GM18858 (cell line): ENCODE measurements around the gene C7orf57.

Experiments used
- ATAC-seq: cut with Tn5 transposase; IDR thresholded peaks from one replicate; pipeline ENCODE4 v1.9.1; 2021; ENCODE audit not compliant: unreplicated experiment

C7orf57 gene

DNA sequence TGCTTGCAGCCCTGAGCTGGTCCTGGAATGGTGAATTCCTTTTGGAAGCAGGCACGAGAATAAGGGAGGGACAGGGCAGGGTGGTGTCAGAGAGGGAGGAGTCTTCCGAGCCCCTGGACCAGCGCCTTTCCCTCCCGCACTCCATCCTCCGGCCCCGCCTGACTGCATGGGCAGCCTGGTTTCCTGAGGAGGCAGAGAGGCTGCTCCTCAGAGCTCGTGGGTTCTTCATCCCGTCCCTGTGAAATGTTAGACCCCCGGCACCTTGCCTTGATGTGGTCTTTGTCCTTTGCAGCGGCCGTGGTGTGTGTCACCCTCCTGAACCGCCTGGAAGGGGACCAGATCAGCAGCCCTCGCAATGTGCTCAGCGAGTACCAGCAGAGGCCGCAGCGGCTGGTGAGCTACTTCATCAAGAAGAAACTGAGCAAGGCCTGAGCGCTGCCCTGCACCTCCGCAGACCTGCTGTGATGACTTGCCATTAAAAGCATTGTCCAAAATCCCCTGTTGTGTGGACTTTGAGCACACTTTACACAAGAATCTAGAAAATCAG, 72.7 kb downstream of the C7orf57 start:
- no peak for ATAC-seq

GRCh38 chr7:48108959-48109847, 73.9 kb downstream of the C7orf57 start:
- no peak for ATAC-seq

DNA sequence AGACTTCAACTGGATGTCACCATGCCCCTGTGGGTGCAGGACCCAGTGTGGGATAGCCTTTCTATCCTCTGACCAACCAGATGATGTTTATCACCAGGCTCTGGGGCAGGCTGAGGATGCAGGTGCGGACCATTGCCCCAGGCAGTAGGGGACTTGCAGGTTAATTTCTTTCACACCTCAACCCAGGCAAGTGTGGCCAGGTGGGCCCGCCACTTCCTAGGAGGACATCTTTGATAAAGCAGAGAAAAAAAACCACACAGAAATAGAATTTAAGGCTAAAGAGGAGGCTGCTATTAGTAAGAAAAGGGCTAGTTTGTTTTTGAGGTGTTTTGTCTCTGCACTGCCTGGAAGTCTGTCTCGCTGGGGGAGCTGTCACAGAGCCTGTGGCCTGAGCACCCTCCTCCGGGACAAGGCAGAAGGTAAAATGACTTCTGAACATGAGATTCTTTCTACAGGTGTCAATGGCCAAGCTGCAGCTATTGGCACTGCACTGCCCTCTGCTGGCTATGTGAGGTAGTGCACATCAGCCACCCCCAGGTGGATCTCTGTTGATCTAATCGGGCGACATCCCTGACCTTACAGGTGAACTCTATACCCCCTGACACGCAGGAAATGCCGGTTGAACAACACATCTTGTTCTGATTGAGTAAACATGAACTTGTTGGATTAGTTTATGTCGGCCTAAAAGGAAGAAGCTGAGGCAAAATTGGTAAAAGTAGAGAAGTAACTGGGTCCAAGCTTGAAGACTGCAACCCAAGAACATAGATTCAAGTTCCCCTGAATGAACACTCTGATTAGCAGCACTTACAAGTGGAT, 74.7 kb downstream of the C7orf57 start:
- peak; percentile 91 for ATAC-seq

DNA sequence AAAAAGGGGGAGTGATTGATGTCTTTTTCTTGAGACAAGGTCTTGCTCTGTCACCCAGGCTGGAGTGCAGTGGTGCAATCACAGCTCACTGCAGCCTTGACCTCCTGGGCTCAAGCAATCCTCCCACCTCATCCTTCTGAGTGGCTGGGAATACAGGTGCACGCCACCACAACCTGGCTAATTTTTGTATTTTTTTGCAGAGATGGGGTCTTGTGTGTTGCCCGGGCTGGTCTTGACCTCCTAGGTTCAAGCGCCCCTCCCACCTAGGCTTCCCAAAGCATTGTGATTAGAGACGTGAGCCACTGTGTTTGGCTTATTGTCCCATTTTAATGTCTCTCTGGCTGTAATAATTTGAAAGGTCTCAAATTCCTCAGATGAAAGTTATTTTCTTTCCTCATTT, 75.5 kb downstream of the C7orf57 start:
- ATAC-seq: no peak
